ENCODE data around the gene ARL4C.

GRCh38 chr2:234480337-234480736, 16.5 kb downstream of the ARL4C start:
- TF ChIP-seq ARNT (IDR thresholded peaks at IDR 0.05) (no peak), FOXK2 (IDR thresholded peaks at IDR 0.05) (no peak), FOXM1 (IDR thresholded peaks at IDR 0.05; ENCODE audit: borderline replicate concordance) (no peak), HDGF (IDR thresholded peaks at IDR 0.05; ENCODE audit: borderline replicate concordance) (no peak), ELF4 (IDR thresholded peaks at IDR 0.05) (no peak), SP1 (IDR thresholded peaks at IDR 0.05) (no peak), LEF1 (IDR thresholded peaks at IDR 0.05; ENCODE audit: borderline replicate concordance) (no peak), PKNOX1 (IDR thresholded peaks at IDR 0.05) (no peak), CTBP1 (IDR thresholded peaks at IDR 0.05; ENCODE audit: borderline replicate concordance) (no peak), L3MBTL2 (conservative IDR thresholded peaks at IDR 0.05) (no peak), SUZ12 (IDR thresholded peaks at IDR 0.05) (no peak), BHLHE40 (IDR thresholded peaks at IDR 0.05; ENCODE audit: borderline replicate concordance) (no peak), TARDBP (IDR thresholded peaks at IDR 0.05) (no peak), NFRKB (IDR thresholded peaks at IDR 0.05) (no peak)

Measured in HEK293T (cell line).